ENCODE measurements around the gene PDE1A. TPM values are rescaled to one million over a fixed set of nuclear protein-coding genes. Genes with fewer than 3 reads are reported as not detected.

Gene PDE1A
- total and polyA plus RNA-seq, 2 experiments from 2014 or later = 1.0 to 4.7 TPM

DNA sequence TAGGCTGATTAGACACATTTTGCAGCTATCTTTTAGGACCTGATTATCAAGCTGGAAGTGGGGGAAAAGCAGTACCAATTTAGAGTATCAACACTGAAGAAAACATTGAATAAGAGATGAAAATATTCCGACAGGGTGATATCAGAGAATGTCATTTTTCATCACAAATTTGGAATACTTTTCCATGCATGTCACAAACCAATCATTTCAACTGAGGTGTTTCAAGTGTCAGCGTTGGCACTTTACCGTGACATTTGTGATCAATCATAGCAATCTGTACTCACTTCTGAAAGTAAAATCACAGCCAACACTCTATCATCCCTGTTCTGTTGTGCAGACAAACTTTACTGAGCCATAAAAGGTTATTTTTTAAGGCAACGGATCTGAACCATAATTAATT is 75.4 kb downstream of the PDE1A start:
- DNase-seq (ENCODE audit: low spot score) = no peak
- Histone ChIP-seq H3K9me2 (replicated peaks; ENCODE audit: insufficient read depth) (no peaks in the 10 kb centered on the region), H3K79me2 (no peaks in the 10 kb centered on the region), H3K4me3 (no peak overlapping the region), H3K4me2 (no peak overlapping the region), H3K27ac (no peak overlapping the region), H2AFZ (no peak overlapping the region), H3K27me3 (no peaks in the 10 kb centered on the region), H4K20me1 (ENCODE audit: insufficient read depth, poor library complexity, severe bottlenecking) (no peaks in the 10 kb centered on the region), H3K36me3 (replicated peaks; ENCODE audit: insufficient read depth, low read depth) (no peaks in the 10 kb centered on the region), H3K9me3 (ENCODE audit: low read depth) (no peaks in the 10 kb centered on the region), H3K4me1 (ENCODE audit: insufficient read depth) (no peaks in the 10 kb centered on the region)
- 93% methylated on average over 4 of the region's 4 CpGs for WGBS (ENCODE audit: low lambda C conversion rate, missing lambda C conversion rate)
- TF ChIP-seq EZH2 (IDR thresholded peaks at IDR 0.05; ENCODE audit: borderline replicate concordance) = no peak
- no peak for TF ChIP-seq CTCF (IDR thresholded peaks at IDR 0.05; ENCODE audit: poor library complexity)
- no peak for TF ChIP-seq EZH2phosphoT487 (IDR thresholded peaks at IDR 0.05; ENCODE audit: low read depth, severe bottlenecking, unreplicated experiment)

- no peaks in the 10 kb centered on the region for H3K27me3 ChIP-seq
- no peak overlapping the region for H3K4me2 ChIP-seq
- no peaks in the 10 kb centered on the region for H3K79me2 ChIP-seq
- H3K4me1 ChIP-seq (ENCODE audit: insufficient read depth) = no peaks in the 10 kb centered on the region
- TF ChIP-seq EZH2 (IDR thresholded peaks at IDR 0.05; ENCODE audit: borderline replicate concordance) = no peak
- no peak for TF ChIP-seq CTCF (IDR thresholded peaks at IDR 0.05; ENCODE audit: poor library complexity)
- TF ChIP-seq EZH2phosphoT487 (IDR thresholded peaks at IDR 0.05; ENCODE audit: low read depth, severe bottlenecking, unreplicated experiment) = no peak
- H3K9me2 ChIP-seq (replicated peaks; ENCODE audit: insufficient read depth) = no peaks in the 10 kb centered on the region
- 66% methylated on average over 2 of the region's 2 CpGs for WGBS (ENCODE audit: low lambda C conversion rate, missing lambda C conversion rate)
- H3K27ac ChIP-seq = no peak overlapping the region
- no peak overlapping the region for H2AFZ ChIP-seq
- no peak overlapping the region for H3K4me3 ChIP-seq
- no peaks in the 10 kb centered on the region for H3K9me3 ChIP-seq (ENCODE audit: low read depth)
- DNase-seq (ENCODE audit: low spot score) = no peak
- no peaks in the 10 kb centered on the region for H3K36me3 ChIP-seq (replicated peaks; ENCODE audit: insufficient read depth, low read depth)
- no peaks in the 10 kb centered on the region for H4K20me1 ChIP-seq (ENCODE audit: insufficient read depth, poor library complexity, severe bottlenecking)
Observed at GRCh38 chr2:182349268-182349667, 77.6 kb downstream of the PDE1A start.

DNA sequence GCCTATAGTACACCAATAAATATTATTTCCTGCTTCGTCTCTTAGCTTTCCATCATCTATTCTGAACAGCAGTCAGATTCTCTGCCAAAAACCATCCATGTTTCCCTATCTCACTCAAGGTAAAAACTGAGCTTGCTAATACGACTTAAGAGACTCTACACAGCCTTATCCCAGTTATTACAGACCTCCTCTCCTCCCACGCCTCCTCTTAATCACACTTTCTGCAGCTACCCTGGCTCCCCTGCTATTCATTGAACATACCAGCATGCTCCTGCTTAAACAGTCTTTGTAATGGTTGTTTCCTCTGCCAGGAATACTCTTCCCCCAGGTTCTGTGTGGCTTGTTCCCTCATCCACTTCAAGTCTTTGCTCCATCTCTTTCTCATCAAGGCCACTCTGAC is 81.5 kb downstream of the PDE1A start:
- Histone ChIP-seq H3K27me3 (no peaks in the 10 kb centered on the region), H3K27ac (no peak overlapping the region), H3K9me2 (replicated peaks; ENCODE audit: insufficient read depth) (no peaks in the 10 kb centered on the region), H3K36me3 (replicated peaks; ENCODE audit: insufficient read depth, low read depth) (no peaks in the 10 kb centered on the region), H3K4me1 (ENCODE audit: insufficient read depth) (no peaks in the 10 kb centered on the region), H4K20me1 (ENCODE audit: insufficient read depth, poor library complexity, severe bottlenecking) (no peaks in the 10 kb centered on the region), H3K79me2 (no peaks in the 10 kb centered on the region), H3K4me2 (no peak overlapping the region), H3K9me3 (ENCODE audit: low read depth) (no peaks in the 10 kb centered on the region), H2AFZ (no peak overlapping the region), H3K4me3 (no peak overlapping the region)
- TF ChIP-seq EZH2 (IDR thresholded peaks at IDR 0.05; ENCODE audit: borderline replicate concordance) (no peak), CTCF (IDR thresholded peaks at IDR 0.05; ENCODE audit: poor library complexity) (no peak), EZH2phosphoT487 (IDR thresholded peaks at IDR 0.05; ENCODE audit: low read depth, severe bottlenecking, unreplicated experiment) (no peak)
- WGBS (ENCODE audit: low lambda C conversion rate, missing lambda C conversion rate) = 81% methylated on average over 3 of the region's 3 CpGs
- DNase-seq (ENCODE audit: low spot score) = no peak
